Measurements from ENCODE around the gene AGA.
A peak's percentile ranks its signal among the peaks of the same experiment; 100 is the strongest.

Gene AGA

GRCh38 chr4:177413656-177414055 is 28.6 kb downstream of the AGA start:
- no peaks in the 10 kb centered on the region for H3K36me3 Mint-ChIP-seq

DNA sequence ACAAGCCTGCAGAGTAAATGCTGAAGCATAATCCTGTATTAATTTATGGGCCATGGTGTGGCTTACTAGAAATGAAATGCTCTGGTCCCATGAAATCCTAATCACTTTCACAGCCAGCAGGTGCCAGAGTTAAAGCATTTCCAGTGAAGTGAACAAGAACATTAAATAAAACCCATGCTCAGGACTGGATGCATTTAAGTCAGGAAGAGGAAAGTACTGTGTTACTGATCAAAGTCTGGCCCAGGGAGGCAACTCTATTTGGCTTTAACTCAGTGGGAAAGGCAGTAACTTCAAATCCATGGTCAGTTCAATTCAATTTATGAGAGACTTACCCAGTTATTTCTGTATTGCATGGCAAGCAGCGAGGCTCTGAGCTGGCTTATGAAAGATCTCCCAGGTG is 29.2 kb downstream of the AGA start:
- H3K36me3 Mint-ChIP-seq, result no peaks in the 10 kb centered on the region
- H3K27me3 Mint-ChIP-seq, result no peaks in the 10 kb centered on the region
- H3K9me3 Mint-ChIP-seq (ENCODE audit: low read depth), result no peaks in the 10 kb centered on the region
- no peaks in the 10 kb centered on the region for H3K4me1 Mint-ChIP-seq (ENCODE audit: low read depth)
- no peak overlapping the region for H3K4me3 Mint-ChIP-seq
- no peak overlapping the region for H3K27ac Mint-ChIP-seq

More at GRCh38 chr4:177413656-177414055, 28.6 kb downstream of the AGA start:
- H3K4me3 Mint-ChIP-seq, result no peak overlapping the region
- no peak overlapping the region for H3K27ac Mint-ChIP-seq
- no peaks in the 10 kb centered on the region for H3K9me3 Mint-ChIP-seq (ENCODE audit: low read depth)
- H3K4me1 Mint-ChIP-seq (ENCODE audit: low read depth), result no peaks in the 10 kb centered on the region
- no peaks in the 10 kb centered on the region for H3K27me3 Mint-ChIP-seq

GRCh38 chr4:177411996-177412395 is 30.2 kb downstream of the AGA start:
- Mint-ChIP-seq H3K9me3 (ENCODE audit: low read depth) (no peaks in the 10 kb centered on the region), H3K27ac (no peak overlapping the region), H3K27me3 (peaks cover 3% of the 10 kb centered on the region), H3K36me3 (no peaks in the 10 kb centered on the region), H3K4me3 (no peak overlapping the region), H3K4me1 (ENCODE audit: low read depth) (no peaks in the 10 kb centered on the region)

DNA sequence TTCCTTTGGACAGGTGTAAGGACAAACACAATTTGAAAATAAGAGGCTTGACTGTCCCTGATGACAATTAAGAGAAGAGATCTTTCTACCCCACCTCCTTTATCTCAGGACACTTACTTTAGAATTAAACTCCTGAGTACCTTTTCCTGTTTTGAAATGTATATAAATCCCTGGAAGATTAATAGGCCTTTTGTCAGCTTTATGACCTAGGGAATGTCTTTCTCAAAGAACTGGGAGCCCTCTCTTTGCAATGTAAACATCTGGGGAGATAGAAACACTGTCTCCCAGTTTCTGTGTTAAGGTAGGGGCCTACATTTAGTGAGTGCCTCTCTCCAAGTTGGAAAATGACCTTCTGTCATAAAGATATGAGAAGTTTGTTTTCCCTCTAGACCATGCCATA is 31.7 kb downstream of the AGA start:
- peaks cover 3% of the 10 kb centered on the region for H3K27me3 Mint-ChIP-seq
- no peaks in the 10 kb centered on the region for H3K9me3 Mint-ChIP-seq (ENCODE audit: low read depth)
- H3K4me1 Mint-ChIP-seq (ENCODE audit: low read depth), result no peaks in the 10 kb centered on the region
- H3K4me3 Mint-ChIP-seq, result no peak overlapping the region
- H3K27ac Mint-ChIP-seq, result no peak overlapping the region
- no peaks in the 10 kb centered on the region for H3K36me3 Mint-ChIP-seq

DNA sequence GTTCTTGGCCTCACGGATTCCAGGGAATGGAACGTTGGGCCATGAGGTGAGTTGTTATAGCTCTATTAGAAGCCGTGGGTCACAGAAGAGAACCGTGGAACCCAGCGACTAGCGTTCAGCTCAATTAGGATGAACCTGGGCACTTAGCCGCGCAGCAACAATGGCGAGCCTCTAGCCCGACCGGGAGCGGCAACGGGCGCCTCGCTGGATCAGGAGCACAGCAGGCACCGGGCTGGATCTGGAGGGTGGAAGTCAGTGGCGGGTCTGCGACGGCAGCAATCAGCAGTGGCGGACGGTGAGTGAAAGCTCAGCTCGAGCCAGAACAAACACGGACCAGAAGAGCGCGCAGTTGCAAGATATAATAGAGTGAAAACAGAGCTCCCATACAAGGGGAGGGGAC is 34.2 kb downstream of the AGA start:
- Mint-ChIP-seq H3K27me3 (peaks cover 3% of the 10 kb centered on the region), H3K4me3 (no peak overlapping the region), H3K9me3 (ENCODE audit: low read depth) (no peaks in the 10 kb centered on the region), H3K4me1 (ENCODE audit: low read depth) (peaks cover 2% of the 10 kb centered on the region), H3K27ac (no peak overlapping the region), H3K36me3 (no peaks in the 10 kb centered on the region)

DNA sequence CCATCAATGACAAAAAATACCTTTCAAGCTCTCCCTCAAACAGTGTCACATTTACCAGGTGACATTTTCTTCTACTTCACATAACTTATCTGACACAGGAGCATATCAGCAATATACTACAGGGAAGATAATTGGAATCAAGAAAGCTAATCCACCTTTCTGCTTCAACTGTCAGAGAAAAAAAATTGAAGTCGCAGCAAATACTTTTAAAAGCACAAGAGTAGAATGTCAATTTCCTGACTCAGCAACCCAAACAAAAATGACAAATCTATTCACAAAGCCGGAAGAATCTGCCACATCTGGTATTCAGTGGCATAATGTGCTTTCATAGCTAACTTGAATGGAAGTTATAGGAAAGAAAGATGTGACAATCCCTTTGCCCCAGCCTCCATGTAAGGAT is 36.7 kb downstream of the AGA start:
- Mint-ChIP-seq H3K27ac (no peak overlapping the region), H3K4me1 (ENCODE audit: low read depth) (peaks cover 20% of the 10 kb centered on the region), H3K36me3 (no peaks in the 10 kb centered on the region), H3K4me3 (no peak overlapping the region), H3K27me3 (peaks cover 3% of the 10 kb centered on the region), H3K9me3 (ENCODE audit: low read depth) (no peaks in the 10 kb centered on the region)

DNA sequence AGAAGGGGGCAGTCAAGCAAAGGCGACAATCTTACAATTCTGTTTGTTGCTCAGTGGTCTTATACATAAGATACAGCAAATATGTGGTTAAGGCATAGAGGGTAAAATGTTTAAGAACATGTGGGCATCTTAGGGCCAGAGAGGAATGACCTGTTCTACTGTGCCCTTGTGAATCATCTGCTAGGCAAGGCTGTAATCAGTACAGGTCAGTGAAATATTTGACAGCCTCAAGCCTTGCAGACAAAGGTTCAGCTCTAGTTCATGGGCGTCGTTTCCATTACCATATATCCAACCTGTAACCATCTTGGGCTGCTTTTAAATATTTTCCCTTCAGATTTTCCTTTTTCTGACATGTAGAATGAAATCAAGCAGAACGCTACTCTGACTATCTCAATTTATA is 37.3 kb downstream of the AGA start:
- H3K36me3 Mint-ChIP-seq, result no peaks in the 10 kb centered on the region
- no peak overlapping the region for H3K4me3 Mint-ChIP-seq
- peaks cover 25% of the 10 kb centered on the region for H3K4me1 Mint-ChIP-seq (ENCODE audit: low read depth)
- H3K27me3 Mint-ChIP-seq, result peaks cover 3% of the 10 kb centered on the region
- H3K27ac Mint-ChIP-seq, result no peak overlapping the region
- H3K9me3 Mint-ChIP-seq (ENCODE audit: low read depth), result no peaks in the 10 kb centered on the region

GRCh38 chr4:177404342-177404741 is 37.9 kb downstream of the AGA start:
- peaks cover 3% of the 10 kb centered on the region for H3K27me3 Mint-ChIP-seq
- no peaks in the 10 kb centered on the region for H3K36me3 Mint-ChIP-seq
- no peaks in the 10 kb centered on the region for H3K9me3 Mint-ChIP-seq (ENCODE audit: low read depth)
- peaks cover 28% of the 10 kb centered on the region for H3K4me1 Mint-ChIP-seq (ENCODE audit: low read depth)
- no peak overlapping the region for H3K27ac Mint-ChIP-seq
- H3K4me3 Mint-ChIP-seq, result no peak overlapping the region

DNA sequence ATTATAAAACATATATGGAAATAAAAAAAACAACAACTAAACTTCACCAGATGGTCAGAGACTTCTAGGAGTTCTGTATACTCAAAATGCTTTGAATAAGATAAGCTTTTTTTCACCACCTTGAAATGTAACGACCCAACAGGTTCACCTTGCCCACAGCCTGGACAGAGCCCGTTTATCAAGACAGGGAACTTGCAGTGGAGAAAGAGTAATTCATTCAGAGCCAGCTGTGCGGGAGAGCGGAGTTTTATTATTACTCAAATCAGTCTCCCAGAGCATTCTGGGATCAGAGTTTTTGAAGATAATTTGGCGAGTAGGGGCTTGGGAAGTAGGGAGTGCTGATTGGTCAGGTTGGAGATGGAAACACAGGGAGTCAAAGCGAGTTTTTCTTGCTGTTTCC is 38.5 kb downstream of the AGA start:
- H3K36me3 Mint-ChIP-seq, result no peaks in the 10 kb centered on the region
- H3K4me3 Mint-ChIP-seq, result no peak overlapping the region
- H3K27ac Mint-ChIP-seq, result no peak overlapping the region
- H3K9me3 Mint-ChIP-seq (ENCODE audit: low read depth), result no peaks in the 10 kb centered on the region
- H3K27me3 Mint-ChIP-seq, result peaks cover 3% of the 10 kb centered on the region
- H3K4me1 Mint-ChIP-seq (ENCODE audit: low read depth), result peaks cover 28% of the 10 kb centered on the region

- no peaks in the 10 kb centered on the region for H3K27me3 Mint-ChIP-seq
- no peaks in the 10 kb centered on the region for H3K36me3 Mint-ChIP-seq
- peak overlapping the region; percentile 15 for H3K4me3 Mint-ChIP-seq
- no peaks in the 10 kb centered on the region for H3K9me3 Mint-ChIP-seq (ENCODE audit: low read depth)
- peaks cover 28% of the 10 kb centered on the region for H3K4me1 Mint-ChIP-seq (ENCODE audit: low read depth)
- H3K27ac Mint-ChIP-seq, result peak overlapping the region; percentile 18
Observed at GRCh38 chr4:177401658-177402273, 40.5 kb downstream of the AGA start.

GRCh38 chr4:177400030-177400429 is 42.2 kb downstream of the AGA start:
- Mint-ChIP-seq H3K36me3 (no peaks in the 10 kb centered on the region), H3K27me3 (no peaks in the 10 kb centered on the region), H3K9me3 (ENCODE audit: low read depth) (no peaks in the 10 kb centered on the region), H3K4me1 (ENCODE audit: low read depth) (peaks cover 28% of the 10 kb centered on the region), H3K27ac (peak overlapping the region; percentile 22), H3K4me3 (no peak overlapping the region)

- Mint-ChIP-seq H3K9me3 (ENCODE audit: low read depth) (no peaks in the 10 kb centered on the region), H3K4me1 (ENCODE audit: low read depth) (peaks cover 35% of the 10 kb centered on the region), H3K36me3 (no peaks in the 10 kb centered on the region), H3K27me3 (no peaks in the 10 kb centered on the region), H3K4me3 (no peak overlapping the region), H3K27ac (no peak overlapping the region)
Observed at GRCh38 chr4:177396352-177396751, 45.9 kb downstream of the AGA start.

GRCh38 chr4:177393236-177393635 is 49.0 kb downstream of the AGA start:
- Mint-ChIP-seq H3K27me3 (no peaks in the 10 kb centered on the region), H3K27ac (peak overlapping the region; percentile 19), H3K4me1 (ENCODE audit: low read depth) (peaks cover 26% of the 10 kb centered on the region), H3K9me3 (ENCODE audit: low read depth) (no peaks in the 10 kb centered on the region), H3K36me3 (no peaks in the 10 kb centered on the region), H3K4me3 (peak overlapping the region; percentile 24)

DNA sequence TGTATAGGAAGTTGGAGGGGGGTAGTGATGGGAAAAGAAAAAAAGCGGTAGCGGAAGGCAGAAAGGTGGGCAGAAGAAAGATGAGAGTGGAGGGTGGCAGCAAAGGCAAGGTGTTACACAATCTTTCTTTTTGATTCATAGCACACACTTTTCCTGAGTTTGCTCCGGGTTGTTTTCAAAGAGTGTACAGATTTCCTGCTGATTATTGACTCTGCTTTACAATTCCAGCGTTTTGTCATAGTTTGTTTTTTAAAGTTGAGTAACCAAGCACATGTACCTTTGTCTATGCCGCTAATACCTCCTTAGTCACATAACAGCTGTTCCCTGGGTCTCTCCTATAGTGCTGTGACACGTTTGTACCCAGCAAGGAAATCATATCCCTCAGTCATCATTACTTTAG is 50.3 kb downstream of the AGA start:
- Mint-ChIP-seq H3K36me3 (no peaks in the 10 kb centered on the region), H3K4me1 (ENCODE audit: low read depth) (peaks cover 26% of the 10 kb centered on the region), H3K4me3 (no peak overlapping the region), H3K9me3 (ENCODE audit: low read depth) (no peaks in the 10 kb centered on the region), H3K27ac (no peak overlapping the region), H3K27me3 (no peaks in the 10 kb centered on the region)

DNA sequence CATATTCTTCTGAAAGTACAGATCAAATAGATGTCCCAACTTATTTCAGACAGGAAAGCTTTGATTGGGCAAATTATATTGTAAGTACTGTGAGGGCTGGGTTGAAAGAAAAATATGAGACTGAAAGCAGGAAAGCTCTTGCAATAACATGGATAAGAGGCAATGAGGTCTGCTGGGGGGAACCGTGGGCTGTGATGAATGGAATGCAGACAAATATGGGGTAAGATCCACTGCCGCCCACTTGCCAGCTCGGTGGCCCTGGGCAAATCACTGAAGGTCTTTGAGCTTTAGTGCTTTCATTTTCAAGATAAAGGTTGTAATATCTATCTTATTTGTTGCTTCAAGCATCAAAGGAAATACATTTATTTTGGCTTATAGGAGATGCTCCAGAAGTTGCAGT is 51.0 kb downstream of the AGA start:
- H3K4me3 Mint-ChIP-seq, result no peak overlapping the region
- H3K4me1 Mint-ChIP-seq (ENCODE audit: low read depth), result peaks cover 26% of the 10 kb centered on the region
- no peak overlapping the region for H3K27ac Mint-ChIP-seq
- H3K36me3 Mint-ChIP-seq, result no peaks in the 10 kb centered on the region
- H3K9me3 Mint-ChIP-seq (ENCODE audit: low read depth), result no peaks in the 10 kb centered on the region
- no peaks in the 10 kb centered on the region for H3K27me3 Mint-ChIP-seq

DNA sequence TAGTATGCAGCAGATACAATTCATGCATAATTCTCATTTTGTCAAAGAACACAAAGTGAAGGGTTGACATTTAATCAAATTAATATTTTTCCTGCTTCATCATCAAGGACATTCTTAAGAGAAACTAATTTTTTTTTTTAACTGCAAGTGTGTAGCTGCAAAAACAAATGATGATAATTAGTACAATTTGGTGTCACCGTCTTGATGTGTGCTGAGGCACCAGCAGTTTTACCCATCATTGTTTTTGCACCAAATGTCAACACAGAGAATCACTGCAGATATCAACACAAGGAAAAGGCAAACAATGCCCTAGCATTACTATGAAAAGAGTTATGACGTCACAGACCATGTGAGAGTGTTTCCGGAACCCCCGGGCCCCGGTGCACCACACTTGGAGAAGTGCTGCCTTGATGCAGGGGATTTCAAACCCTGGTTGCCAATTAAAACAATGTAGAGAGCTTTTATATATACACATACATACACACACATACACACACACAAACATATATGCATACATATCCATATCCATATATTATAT is 55.9 kb downstream of the AGA start:
- H3K9me3 Mint-ChIP-seq (ENCODE audit: low read depth), result no peaks in the 10 kb centered on the region
- H3K4me1 Mint-ChIP-seq (ENCODE audit: low read depth), result peaks cover 10% of the 10 kb centered on the region
- H3K27me3 Mint-ChIP-seq, result peaks cover 3% of the 10 kb centered on the region
- H3K4me3 Mint-ChIP-seq, result no peak overlapping the region
- peaks cover 2% of the 10 kb centered on the region for H3K36me3 Mint-ChIP-seq
- no peak overlapping the region for H3K27ac Mint-ChIP-seq
